Activated B cell treated with CpG ODN at 0.5 μM for 24 hours (primary cell): ENCODE data around the gene ZSCAN22. TPM values are rescaled to one million over a fixed set of nuclear protein-coding genes. Genes with fewer than 3 reads are reported as not detected.

Source experiments
- ATAC-seq: fragments of 200-7000 bp; cut with Tn5 transposase; one replicate; pipeline ENCODE4 v1.10.0; 2021; ENCODE audit warnings: low read depth, mild to moderate bottlenecking, moderate library complexity
- CTCF ChIA-PET: fragments of 350-600 bp; sonication (Branson Sonifier 250); formaldehyde crosslinking; loops from one replicate; lab custom pipeline; 2021; ENCODE audit warnings: antibody characterized with exemption; lab: Charles Lee
- POLR2A ChIA-PET: fragments of 350-600 bp; sonication (Branson Sonifier 250); formaldehyde crosslinking; loops from one replicate; lab custom pipeline; 2021; ENCODE audit warnings: antibody characterized with exemption; lab: Charles Lee
- DNase-seq: peaks from one replicate; pipeline ENCODE4 v3.0.0; 2022
- H3K27ac Mint-ChIP-seq: one replicate; pipeline ENCODE4 v1.8.0; 2020; ENCODE audit warnings: mixed read lengths
- H3K27me3 Mint-ChIP-seq: one replicate; pipeline ENCODE4 v1.8.0; 2021; ENCODE audit warnings: mixed read lengths
- H3K36me3 Mint-ChIP-seq: one replicate; pipeline ENCODE4 v1.8.0; 2021; ENCODE audit warnings: low read depth, mixed read lengths
- H3K4me1 Mint-ChIP-seq: one replicate; pipeline ENCODE4 v1.8.0; 2021; ENCODE audit warnings: mixed read lengths
- H3K4me3 Mint-ChIP-seq: one replicate; pipeline ENCODE4 v1.8.0; 2020; ENCODE audit warnings: mild to moderate bottlenecking, mixed read lengths
- H3K9me3 Mint-ChIP-seq: one replicate; pipeline ENCODE4 v1.8.0; 2020; ENCODE audit warnings: mixed read lengths
- intact Hi-C: fragments of 100-400 bp; cut with micrococcal nuclease; formaldehyde crosslinking; loops from one replicate; pipeline ENCODE4 v1.15.1; 2024
- total RNA-seq: library from RNA; stranded (reverse); gene quantifications from 2 replicates; pipeline ENCODE4 v1.2.3, GENCODE V29; 2022
- TF ChIP-seq, protein P1 (sequence below): fragments of 200-600 bp; IDR thresholded peaks from one replicate; pipeline ENCODE4 v1.8.0; 2022; ENCODE audit warnings: antibody characterized with exemption, mild to moderate bottlenecking

ZSCAN22 gene
- total RNA-seq, 1 donor from 2014 or later = 4.7 TPM

- intact Hi-C loops = loop anchor here (1.0 to 5.0 kb wide), 3 partner anchors 52 to 102 kb away; partner anchors contain the start of genes ZNF544 and ZNF837
- no peak for ATAC-seq
- DNase-seq = peak; percentile 45
- Mint-ChIP-seq H3K4me3 (peak overlapping the region; percentile 91), H3K9me3 (peaks cover 6% of the 10 kb centered on the region), H3K27ac (peak overlapping the region; percentile 95), H3K36me3 (peaks cover 26% of the 10 kb centered on the region), H3K27me3 (no peaks in the 10 kb centered on the region), H3K4me1 (peaks cover 44% of the 10 kb centered on the region)
- TF ChIP-seq, protein P1, sequence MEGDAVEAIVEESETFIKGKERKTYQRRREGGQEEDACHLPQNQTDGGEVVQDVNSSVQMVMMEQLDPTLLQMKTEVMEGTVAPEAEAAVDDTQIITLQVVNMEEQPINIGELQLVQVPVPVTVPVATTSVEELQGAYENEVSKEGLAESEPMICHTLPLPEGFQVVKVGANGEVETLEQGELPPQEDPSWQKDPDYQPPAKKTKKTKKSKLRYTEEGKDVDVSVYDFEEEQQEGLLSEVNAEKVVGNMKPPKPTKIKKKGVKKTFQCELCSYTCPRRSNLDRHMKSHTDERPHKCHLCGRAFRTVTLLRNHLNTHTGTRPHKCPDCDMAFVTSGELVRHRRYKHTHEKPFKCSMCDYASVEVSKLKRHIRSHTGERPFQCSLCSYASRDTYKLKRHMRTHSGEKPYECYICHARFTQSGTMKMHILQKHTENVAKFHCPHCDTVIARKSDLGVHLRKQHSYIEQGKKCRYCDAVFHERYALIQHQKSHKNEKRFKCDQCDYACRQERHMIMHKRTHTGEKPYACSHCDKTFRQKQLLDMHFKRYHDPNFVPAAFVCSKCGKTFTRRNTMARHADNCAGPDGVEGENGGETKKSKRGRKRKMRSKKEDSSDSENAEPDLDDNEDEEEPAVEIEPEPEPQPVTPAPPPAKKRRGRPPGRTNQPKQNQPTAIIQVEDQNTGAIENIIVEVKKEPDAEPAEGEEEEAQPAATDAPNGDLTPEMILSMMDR = no peak
- POLR2A ChIA-PET = interaction anchor here (0.6 to 3.4 kb wide), 16 partner anchors 10 to 570 kb away, joined by 3 to 17 read pairs (median 4); partner anchors contain the start of genes ERVK3-1, ZBTB45, ZNF154 and ZNF274
- CTCF ChIA-PET = no interaction called here
Observed at GRCh38 chr19:58279042-58279924, 47.5 kb upstream of the ZSCAN22 start.

- intact Hi-C loops = loop anchor here (1.0 to 5.0 kb wide), 3 partner anchors 53 to 101 kb away; partner anchors contain the start of genes ZNF544 and ZNF837
- POLR2A ChIA-PET = interaction anchor here (0.6 to 3.4 kb wide), 3 partner anchors 27 to 97 kb away, joined by 4 to 16 read pairs (median 6); partner anchors contain the start of gene ZNF274
- H3K4me1 Mint-ChIP-seq = peaks cover 44% of the 10 kb centered on the region
Observed at GRCh38 chr19:58279925-58280316, 46.9 kb upstream of the ZSCAN22 start.

GRCh38 chr19:58284199-58284598 lies 42.6 kb upstream of the ZSCAN22 start:
- Mint-ChIP-seq H3K9me3 (no peaks in the 10 kb centered on the region), H3K4me1 (peaks cover 26% of the 10 kb centered on the region), H3K27me3 (no peaks in the 10 kb centered on the region), H3K27ac (no peak overlapping the region), H3K4me3 (no peak overlapping the region), H3K36me3 (peaks cover 42% of the 10 kb centered on the region)
- intact Hi-C loops = no loop called here
- ATAC-seq (no peak), DNase-seq (no peak)
- POLR2A ChIA-PET = no interaction called here
- TF ChIP-seq, protein P1 = no peak
- CTCF ChIA-PET = no interaction called here

More at GRCh38 chr19:58279925-58280316, 46.9 kb upstream of the ZSCAN22 start:
- Mint-ChIP-seq H3K4me3 (peak overlapping the region; percentile 91), H3K9me3 (peaks cover 3% of the 10 kb centered on the region), H3K27ac (no peak overlapping the region), H3K27me3 (no peaks in the 10 kb centered on the region), H3K36me3 (peaks cover 20% of the 10 kb centered on the region)
- ATAC-seq = no peak
- DNase-seq = no peak
- TF ChIP-seq, protein P1 = no peak
- CTCF ChIA-PET = no interaction called here

DNA sequence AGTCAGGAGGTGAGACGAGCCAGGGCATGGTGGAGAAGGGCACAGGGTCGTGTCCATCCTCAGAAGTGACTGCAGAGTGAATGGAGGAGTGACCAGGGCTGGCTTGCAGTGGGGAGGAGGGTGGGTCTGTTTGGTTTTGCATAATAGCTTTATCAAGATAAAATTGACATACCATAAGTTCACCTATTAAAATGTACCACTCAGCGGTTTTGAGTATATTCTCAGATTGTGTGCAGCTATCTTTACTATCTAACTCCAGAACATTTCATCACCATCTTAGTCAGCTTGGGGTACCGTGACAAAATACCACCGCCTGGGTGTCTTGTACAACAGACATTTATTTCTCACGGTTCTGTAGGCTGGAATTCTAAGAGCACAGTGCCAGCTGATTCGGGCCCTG lies 34.9 kb upstream of the ZSCAN22 start:
- H3K4me3 Mint-ChIP-seq = no peak overlapping the region

More for the DNA sequence above, 34.9 kb upstream of the ZSCAN22 start:
- no peaks in the 10 kb centered on the region for H3K27me3 Mint-ChIP-seq
- H3K36me3 Mint-ChIP-seq = peaks cover 80% of the 10 kb centered on the region
- peaks cover 21% of the 10 kb centered on the region for H3K9me3 Mint-ChIP-seq
- H3K27ac Mint-ChIP-seq = no peak overlapping the region
- ChIA-PET CTCF (no interaction called here), POLR2A (no interaction called here)
- no peak for ATAC-seq
- intact Hi-C loops = no loop called here
- no peaks in the 10 kb centered on the region for H3K4me1 Mint-ChIP-seq
- no peak for DNase-seq
- TF ChIP-seq, protein P1 = no peak
